Subcutaneous adipose tissue (tissue), 4 donors: ENCODE measurements around the gene GPN1. TPM values are rescaled to one million over a fixed set of nuclear protein-coding genes. Genes with fewer than 3 reads are reported as not detected.

ENCODE experiments used
- total RNA-seq, 4 donors: library from RNA; depleted of rRNA; stranded (reverse); fragments of >200 nt; gene quantifications; one replicate each; pipeline ENCODE4 v1.1.0, GENCODE V29; 2016
- TF ChIP-seq, protein P1 (sequence below): fragments of 450-650 bp; IDR thresholded peaks from one replicate; pipeline ENCODE4 v1.5.1; 2016; ENCODE audit warnings: low read depth, mild to moderate bottlenecking, control low read depth, antibody characterized with exemption, moderate library complexity

The GPN1 gene
- total RNA-seq, 4 donors from 2014 or later, result 19.6 to 32.3 (median 27.6) TPM

DNA sequence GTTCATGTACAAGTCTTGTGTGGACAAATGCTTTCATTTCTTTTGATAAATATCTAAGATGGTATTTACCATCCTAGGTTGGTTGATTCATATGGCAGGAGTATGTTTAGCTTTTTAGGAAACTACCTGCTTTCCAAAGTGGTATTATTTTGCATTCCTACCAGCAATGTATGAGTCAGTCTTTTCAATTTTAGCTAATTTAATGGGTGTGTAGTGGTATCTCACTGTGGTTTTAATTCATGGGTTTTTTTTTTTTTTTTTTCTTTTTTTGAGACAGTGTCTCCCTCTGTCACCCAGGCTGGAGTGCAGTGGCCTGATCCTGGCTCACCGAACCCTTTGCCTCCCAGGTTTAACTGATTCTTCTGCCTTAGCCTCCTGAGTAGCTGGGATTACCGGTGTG, 41.8 kb upstream of the GPN1 start:
- TF ChIP-seq, protein P1, sequence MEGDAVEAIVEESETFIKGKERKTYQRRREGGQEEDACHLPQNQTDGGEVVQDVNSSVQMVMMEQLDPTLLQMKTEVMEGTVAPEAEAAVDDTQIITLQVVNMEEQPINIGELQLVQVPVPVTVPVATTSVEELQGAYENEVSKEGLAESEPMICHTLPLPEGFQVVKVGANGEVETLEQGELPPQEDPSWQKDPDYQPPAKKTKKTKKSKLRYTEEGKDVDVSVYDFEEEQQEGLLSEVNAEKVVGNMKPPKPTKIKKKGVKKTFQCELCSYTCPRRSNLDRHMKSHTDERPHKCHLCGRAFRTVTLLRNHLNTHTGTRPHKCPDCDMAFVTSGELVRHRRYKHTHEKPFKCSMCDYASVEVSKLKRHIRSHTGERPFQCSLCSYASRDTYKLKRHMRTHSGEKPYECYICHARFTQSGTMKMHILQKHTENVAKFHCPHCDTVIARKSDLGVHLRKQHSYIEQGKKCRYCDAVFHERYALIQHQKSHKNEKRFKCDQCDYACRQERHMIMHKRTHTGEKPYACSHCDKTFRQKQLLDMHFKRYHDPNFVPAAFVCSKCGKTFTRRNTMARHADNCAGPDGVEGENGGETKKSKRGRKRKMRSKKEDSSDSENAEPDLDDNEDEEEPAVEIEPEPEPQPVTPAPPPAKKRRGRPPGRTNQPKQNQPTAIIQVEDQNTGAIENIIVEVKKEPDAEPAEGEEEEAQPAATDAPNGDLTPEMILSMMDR, result no peak

- TF ChIP-seq, protein P1, result no peak
These were observed 40.5 kb upstream of the GPN1 start for GRCh38 chr2:27588308-27588707.

DNA sequence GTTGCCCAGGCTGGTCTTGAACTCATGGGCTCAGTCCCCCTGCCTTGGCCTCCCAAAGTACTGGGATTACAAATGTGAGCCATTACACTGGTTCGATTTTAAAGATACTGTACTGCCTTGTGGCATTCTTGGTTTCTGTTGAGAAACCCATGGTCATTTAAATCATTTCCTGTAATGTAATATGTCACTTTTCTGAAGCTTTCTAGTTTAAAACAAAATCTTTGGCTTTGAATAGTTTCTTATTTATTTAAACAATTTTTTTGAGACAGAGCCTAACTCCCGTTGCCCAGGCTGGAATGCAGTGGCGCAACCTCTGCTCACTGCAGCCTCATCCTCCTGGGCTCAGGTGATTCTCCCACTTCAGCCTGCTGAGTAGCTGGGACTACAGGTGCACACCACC, 37.1 kb upstream of the GPN1 start:
- TF ChIP-seq, protein P1, result no peak

DNA sequence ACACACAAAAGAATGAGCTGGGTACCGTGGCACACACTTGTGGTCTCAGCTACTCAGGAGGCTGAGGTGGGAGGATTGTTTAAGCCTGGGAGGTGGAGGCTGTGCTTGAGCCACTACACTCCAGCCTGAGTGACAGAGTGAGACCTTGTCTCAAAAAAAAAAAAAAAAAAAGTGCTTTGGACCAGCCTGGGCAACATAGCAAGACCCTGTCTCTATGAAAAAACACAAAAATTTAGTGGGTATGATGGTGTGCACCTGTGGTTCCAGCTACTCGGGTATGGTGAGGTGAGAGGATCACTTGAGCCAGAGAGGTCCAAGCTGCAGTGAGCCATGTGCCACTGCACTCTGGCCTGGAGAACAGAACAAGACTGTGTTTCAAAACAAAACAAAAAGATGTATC, 35.6 kb upstream of the GPN1 start:
- TF ChIP-seq, protein P1, result no peak

DNA sequence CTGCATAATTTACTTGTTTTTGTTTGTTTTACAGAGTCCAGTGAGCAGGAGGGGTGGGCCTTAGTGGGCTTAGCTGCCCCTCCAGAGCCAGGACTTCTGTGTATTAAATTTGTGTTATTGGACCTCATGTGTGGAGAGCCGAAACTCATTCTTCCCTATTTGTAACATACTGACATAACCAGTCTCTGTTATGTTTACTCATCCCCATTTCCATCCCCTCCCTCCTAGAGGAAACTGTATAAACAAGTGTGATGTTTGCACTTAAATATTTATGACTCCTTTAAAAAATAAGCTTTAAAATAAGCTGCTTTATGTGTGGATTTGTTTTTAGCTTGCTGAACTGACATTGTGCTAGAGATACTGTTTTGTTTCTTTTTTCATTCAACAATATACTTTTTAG, 32.2 kb upstream of the GPN1 start:
- TF ChIP-seq, protein P1, result no peak

GRCh38 chr2:27606611-27607010, 22.2 kb upstream of the GPN1 start:
- TF ChIP-seq, protein P1, result no peak

- TF ChIP-seq, protein P1, result no peak
These were observed 14.9 kb upstream of the GPN1 start for GRCh38 chr2:27613985-27614384.
